ENCODE results near the gene IRX1. TPM values are rescaled to one million over a fixed set of nuclear protein-coding genes. Genes with fewer than 3 reads are reported as not detected.

The IRX1 gene
- total and polyA plus RNA-seq, 2 of the 8 experiments (the other 6 are each of a cell fraction or from before 2014, with no cell fraction given): 2.6 to 3.9 TPM

DNA sequence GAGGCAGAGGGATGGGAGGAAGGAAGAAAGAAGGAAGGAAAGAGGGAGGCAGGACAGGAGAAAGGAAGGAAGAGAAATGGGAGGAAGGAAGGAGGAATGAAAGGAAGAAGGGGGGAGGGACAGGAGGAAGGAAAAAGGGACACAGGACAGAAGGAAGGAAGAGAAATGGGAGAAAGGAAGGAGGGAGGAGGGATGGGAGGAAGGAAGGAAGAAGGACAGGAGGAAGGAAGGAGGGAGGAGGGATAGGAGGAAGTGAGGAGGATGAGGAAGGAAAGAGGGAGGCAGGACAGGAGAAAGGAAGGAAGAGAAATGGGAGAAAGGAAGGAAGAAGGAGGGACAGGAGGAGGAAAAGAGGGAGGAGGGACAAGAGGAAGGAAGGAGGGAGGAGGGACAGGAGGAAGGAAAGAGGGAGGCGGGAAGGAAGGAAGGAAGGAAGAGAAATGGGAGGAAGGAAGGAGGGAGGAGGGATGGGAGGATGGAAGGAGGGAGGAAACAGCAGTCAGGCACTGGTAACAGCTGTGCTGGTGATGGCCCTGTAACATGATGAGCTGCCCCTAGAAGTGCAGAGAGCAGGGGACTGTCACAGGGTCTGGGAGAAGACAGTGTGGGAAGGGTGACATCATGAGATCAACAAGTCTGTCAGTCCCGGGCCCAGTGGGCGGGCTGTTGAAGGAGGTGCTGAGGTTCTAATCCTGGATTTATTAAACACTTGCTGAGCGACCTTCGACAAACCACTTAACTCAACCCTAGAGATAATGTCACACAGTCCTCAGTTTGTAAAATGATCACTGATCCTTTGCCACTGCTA lies 10.7 kb upstream of the IRX1 start (continued):
- TF ChIP-seq CHD7 (IDR thresholded peaks at IDR 0.05; ENCODE audit: insufficient replicate concordance, low read length) (no peak), CREB1 (IDR thresholded peaks at IDR 0.05) (no peak), CEBPB (IDR thresholded peaks at IDR 0.05; ENCODE audit: low read depth, low read length) (no peak), JUND (IDR thresholded peaks at IDR 0.05; ENCODE audit: low read length) (no peak), RBBP5 (IDR thresholded peaks at IDR 0.05; ENCODE audit: borderline replicate concordance, low read depth, low read length) (no peak), CTBP2 (IDR thresholded peaks at IDR 0.05; ENCODE audit: borderline replicate concordance, insufficient read depth, insufficient read length, low read length) (no peak), BRCA1 (IDR thresholded peaks at IDR 0.05; ENCODE audit: low read depth, low read length) (no peak), EZH2 (IDR thresholded peaks at IDR 0.05; ENCODE audit: low read depth, low read length, severe bottlenecking) (no peak), TCF12 (IDR thresholded peaks at IDR 0.05; ENCODE audit: low read depth, low read length) (no peak), NANOG (IDR thresholded peaks at IDR 0.05; ENCODE audit: insufficient read depth, low read depth, low read length, poor library complexity, severe bottlenecking) (no peak)
